ENCODE results near the gene EPHB2. TPM values are rescaled to one million over a fixed set of nuclear protein-coding genes. Genes with fewer than 3 reads are reported as not detected.

Gene EPHB2
- total RNA-seq, 4 donors from 2014 or later, result 7.5 to 27.3 (median 23.8) TPM

DNA sequence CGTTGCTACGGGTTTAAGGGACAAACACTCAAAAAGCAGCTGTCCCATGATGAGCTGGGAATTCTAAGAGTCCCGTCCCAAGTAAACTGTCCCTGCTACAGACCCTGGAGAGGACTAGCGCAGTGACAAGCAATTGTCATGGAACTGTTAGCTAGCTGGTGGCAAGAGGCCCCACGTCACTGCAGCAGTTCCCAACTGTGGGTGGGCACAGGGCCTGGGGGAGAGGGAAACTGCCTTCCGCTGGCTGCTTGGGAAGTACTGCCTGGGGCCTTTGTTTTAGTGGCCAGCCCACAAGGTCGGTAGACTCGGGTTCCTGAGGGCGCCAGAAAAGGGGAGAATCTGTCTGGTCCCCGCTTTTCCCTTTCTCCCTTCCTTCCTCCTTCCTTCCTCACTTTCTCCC, 164.6 kb downstream of the EPHB2 start:
- H3K27me3 ChIP-seq, result no peaks in the 10 kb centered on the region
- intact Hi-C loops (cut with DNase I), result no loop called here
- H3K27ac ChIP-seq, result no peak overlapping the region
- TF ChIP-seq, protein P1, sequence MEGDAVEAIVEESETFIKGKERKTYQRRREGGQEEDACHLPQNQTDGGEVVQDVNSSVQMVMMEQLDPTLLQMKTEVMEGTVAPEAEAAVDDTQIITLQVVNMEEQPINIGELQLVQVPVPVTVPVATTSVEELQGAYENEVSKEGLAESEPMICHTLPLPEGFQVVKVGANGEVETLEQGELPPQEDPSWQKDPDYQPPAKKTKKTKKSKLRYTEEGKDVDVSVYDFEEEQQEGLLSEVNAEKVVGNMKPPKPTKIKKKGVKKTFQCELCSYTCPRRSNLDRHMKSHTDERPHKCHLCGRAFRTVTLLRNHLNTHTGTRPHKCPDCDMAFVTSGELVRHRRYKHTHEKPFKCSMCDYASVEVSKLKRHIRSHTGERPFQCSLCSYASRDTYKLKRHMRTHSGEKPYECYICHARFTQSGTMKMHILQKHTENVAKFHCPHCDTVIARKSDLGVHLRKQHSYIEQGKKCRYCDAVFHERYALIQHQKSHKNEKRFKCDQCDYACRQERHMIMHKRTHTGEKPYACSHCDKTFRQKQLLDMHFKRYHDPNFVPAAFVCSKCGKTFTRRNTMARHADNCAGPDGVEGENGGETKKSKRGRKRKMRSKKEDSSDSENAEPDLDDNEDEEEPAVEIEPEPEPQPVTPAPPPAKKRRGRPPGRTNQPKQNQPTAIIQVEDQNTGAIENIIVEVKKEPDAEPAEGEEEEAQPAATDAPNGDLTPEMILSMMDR (IDR thresholded peaks at IDR 0.05), result no peak
- TF ChIP-seq POLR2A (IDR thresholded peaks at IDR 0.05), result no peak
- no peak overlapping the region for H3K4me3 ChIP-seq (replicated peaks in 1 of 3)
- H3K36me3 ChIP-seq, result no peaks in the 10 kb centered on the region
- 58 to 68% methylated on average over 8 to 10 of the region's 10 CpGs for WGBS, 2 donors
- DNase-seq, result no peak
- H3K9me3 ChIP-seq, result no peaks in the 10 kb centered on the region
- H3K4me1 ChIP-seq, result peaks cover 11 to 24% of the 10 kb centered on the region in 2 donors

DNA sequence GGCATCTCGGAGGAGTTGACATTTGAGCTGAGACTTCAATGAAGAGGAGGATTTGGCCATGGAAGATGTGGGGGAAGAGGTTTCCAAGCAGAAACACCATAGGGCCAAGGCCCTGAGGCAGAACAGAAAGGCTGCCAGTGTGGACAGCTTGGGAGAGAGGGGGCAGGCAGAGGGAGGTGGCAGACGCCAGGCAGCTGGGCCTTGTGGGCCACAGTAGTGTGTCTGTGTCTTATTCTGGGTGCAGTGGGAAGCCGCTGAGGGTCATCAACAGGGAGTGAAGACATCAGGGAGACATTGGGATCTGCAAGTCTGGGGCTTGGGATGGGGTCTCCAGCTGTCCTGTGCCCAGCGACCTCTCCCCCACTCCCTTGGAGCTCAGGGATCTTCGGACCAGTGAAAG, 165.2 kb downstream of the EPHB2 start:
- no peaks in the 10 kb centered on the region for H3K27me3 ChIP-seq
- intact Hi-C loops (cut with DNase I), result no loop called here
- no peak overlapping the region for H3K27ac ChIP-seq

DNA sequence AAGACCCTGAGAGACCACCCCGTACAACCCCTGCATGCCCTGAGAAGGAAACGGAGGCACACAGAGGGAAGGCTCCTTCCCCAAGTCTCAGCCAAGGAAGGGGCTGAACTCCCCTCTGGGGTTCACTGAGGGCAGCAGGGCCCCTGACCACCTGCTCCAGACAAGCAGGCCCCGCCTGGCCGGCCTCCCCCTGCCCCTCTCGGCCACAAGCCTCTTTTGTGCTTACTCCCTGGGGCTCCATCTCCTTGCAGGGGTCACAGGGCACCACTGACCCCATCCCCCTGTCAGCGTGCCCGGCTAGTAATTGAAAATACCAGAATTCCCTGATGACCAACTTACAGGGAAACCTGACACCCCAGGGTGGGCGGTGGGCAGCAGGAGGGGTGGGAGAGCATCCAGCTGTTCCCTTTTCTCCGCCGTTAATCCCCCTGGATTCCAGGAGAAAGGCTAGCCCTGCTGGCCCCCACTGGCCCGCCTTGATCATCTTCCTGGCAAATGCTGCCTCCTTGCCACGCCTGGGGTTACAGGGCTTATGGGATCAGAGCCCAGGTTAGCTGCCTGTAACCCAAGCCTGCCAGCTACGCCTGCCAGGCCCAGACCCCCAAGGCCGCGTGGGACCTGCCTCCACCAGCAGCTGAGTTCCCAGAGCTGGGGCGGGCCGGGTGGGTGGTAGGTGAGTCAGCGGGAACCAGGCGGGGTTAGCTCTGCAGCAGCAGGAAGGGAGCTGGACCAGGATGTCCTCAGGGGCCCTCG, 165.9 kb downstream of the EPHB2 start:
- H3K36me3 ChIP-seq, result no peaks in the 10 kb centered on the region
- WGBS, 2 donors, result 75% methylated on average over 10 to 16 of the region's 20 CpGs
- peaks cover 3 to 12% of the 10 kb centered on the region in 2 donors for H3K4me1 ChIP-seq
- H3K4me3 ChIP-seq (replicated peaks in 1 of 3), result no peak overlapping the region
- DNase-seq, result no peak
- H3K9me3 ChIP-seq, result no peaks in the 10 kb centered on the region
- no peak overlapping the region for H3K27ac ChIP-seq
- intact Hi-C loops (cut with DNase I), result no loop called here
- no peaks in the 10 kb centered on the region for H3K27me3 ChIP-seq
- no peak for TF ChIP-seq POLR2A (IDR thresholded peaks at IDR 0.05)
- TF ChIP-seq, protein P1 (IDR thresholded peaks at IDR 0.05), result no peak

More for the DNA sequence above, 165.2 kb downstream of the EPHB2 start:
- Histone ChIP-seq H3K4me3 (replicated peaks in 1 of 3) (no peak overlapping the region), H3K36me3 (no peaks in the 10 kb centered on the region), H3K9me3 (no peaks in the 10 kb centered on the region), H3K4me1 (peaks cover 5 to 18% of the 10 kb centered on the region in 2 donors)
- TF ChIP-seq, protein P1 (IDR thresholded peaks at IDR 0.05), result no peak
- TF ChIP-seq POLR2A (IDR thresholded peaks at IDR 0.05), result no peak
- no peak for DNase-seq
- 84 to 85% methylated on average over 5 of the region's 5 CpGs for WGBS, 2 donors

DNA sequence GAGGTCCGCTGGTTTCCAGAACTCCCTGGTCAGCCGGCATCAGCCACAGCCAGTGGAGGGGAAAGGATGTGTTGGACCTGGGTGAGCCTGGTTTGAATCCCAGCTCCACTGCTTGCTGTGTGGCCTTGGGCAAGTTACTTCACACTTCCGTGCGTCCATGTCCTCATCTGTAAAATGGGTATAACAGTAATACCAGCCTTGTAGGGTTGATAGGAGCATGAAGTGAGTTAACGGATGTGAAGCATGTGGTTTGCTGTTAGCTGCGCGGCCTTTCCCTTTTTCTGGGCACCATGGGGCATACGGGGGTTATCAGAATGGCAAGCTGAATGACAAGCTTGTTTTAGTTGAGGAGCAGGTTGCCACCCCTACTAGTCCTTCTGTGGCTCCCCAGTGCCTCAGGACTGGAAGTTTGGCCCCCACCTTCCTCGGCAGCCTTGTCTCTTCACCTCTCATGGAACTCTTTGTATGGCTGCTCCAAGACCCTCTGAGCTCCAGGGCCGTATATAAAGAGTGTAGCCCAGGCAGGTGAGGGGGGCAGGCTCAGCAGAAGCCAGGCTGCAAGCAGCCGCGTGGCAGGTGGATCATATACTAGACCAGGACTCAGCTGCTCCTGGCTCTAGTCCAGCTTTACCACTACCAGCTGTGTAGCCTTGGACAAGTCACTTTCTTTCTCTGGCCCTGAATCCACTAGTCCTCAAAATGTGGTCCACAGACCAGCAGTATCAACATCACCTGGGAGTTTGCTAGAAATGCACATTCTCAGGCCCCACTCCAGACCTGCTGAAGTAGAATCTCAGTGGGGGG, 166.7 kb downstream of the EPHB2 start:
- H3K9me3 ChIP-seq, result no peaks in the 10 kb centered on the region
- H3K4me3 ChIP-seq (replicated peaks in 1 of 3), result no peak overlapping the region
- 89 to 91% methylated on average over 11 to 12 of the region's 12 CpGs for WGBS, 2 donors
- no peak for DNase-seq
- no peaks in the 10 kb centered on the region for H3K27me3 ChIP-seq
- H3K4me1 ChIP-seq, result peaks cover 3 to 10% of the 10 kb centered on the region in 2 donors
- intact Hi-C loops (cut with DNase I), result no loop called here
- TF ChIP-seq POLR2A (IDR thresholded peaks at IDR 0.05), result no peak
- TF ChIP-seq, protein P1 (IDR thresholded peaks at IDR 0.05), result no peak
- no peaks in the 10 kb centered on the region for H3K36me3 ChIP-seq
- no peak overlapping the region for H3K27ac ChIP-seq

DNA sequence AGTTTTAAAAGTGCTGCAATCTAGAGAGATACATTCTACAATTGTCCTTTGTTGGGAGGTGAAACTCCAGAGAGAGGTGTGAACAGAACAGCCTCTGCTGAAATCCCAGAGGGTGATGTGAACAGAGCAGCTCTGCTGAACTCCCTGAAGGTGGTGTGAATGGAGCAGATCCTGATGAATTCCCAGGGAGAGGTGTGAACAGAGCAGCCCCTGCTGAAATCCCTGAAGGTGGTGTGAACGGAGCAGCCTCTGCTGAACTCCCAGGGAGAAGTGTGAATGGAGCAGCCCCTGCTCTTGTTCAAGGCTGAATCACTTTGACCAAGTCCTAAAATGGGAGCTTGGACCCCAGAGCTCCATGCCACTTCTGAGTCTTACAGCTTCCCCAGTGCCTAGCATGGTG, 167.3 kb downstream of the EPHB2 start:
- H3K4me3 ChIP-seq (replicated peaks in 1 of 3), result no peak overlapping the region
- intact Hi-C loops (cut with DNase I), result no loop called here
- no peak for DNase-seq
- H3K27ac ChIP-seq, result no peak overlapping the region
- H3K9me3 ChIP-seq, result no peaks in the 10 kb centered on the region
- no peaks in the 10 kb centered on the region for H3K27me3 ChIP-seq
- WGBS, 2 donors, result 86 to 100% methylated on average over 1 of the region's 1 CpG
- no peaks in the 10 kb centered on the region for H3K36me3 ChIP-seq
- peaks cover 0 to 4% of the 10 kb centered on the region in 2 donors for H3K4me1 ChIP-seq
- TF ChIP-seq POLR2A (IDR thresholded peaks at IDR 0.05), result no peak
- TF ChIP-seq, protein P1 (IDR thresholded peaks at IDR 0.05), result no peak
